IMR-90 (cell line): ENCODE measurements around the gene APPL2. TPM values are rescaled to one million over a fixed set of nuclear protein-coding genes. Genes with fewer than 3 reads are reported as not detected.

Source experiments
- ATAC-seq: fragments of 200-7000 bp; cut with Tn5 transposase; 2 replicates; pipeline ENCODE4 v1.9.1; 2020; ENCODE audit warnings: low read depth, mild to moderate bottlenecking, moderate library complexity
- Bru-seq: library from RNA; stranded (reverse); fragments of 400-500 nt; gene quantifications from one replicate; lab custom pipeline; 2021; lab: Mats Ljungman, UMichigan
- BruChase-seq, 2 experiments: library from RNA; stranded (reverse); fragments of 400-500 nt; gene quantifications; one replicate each; lab custom pipeline; 2021; lab: Mats Ljungman, UMichigan
- BruUV-seq: library from RNA; stranded (reverse); fragments of 400-500 nt; replicated peaks from 2 replicates; lab custom pipeline; 2021; lab: Mats Ljungman, UMichigan
- CTCF ChIA-PET: fragments of 300-600 bp; formaldehyde crosslinking; extraction: SDS; loops from one replicate; lab custom pipeline; 2021; ENCODE audit warnings: antibody characterized with exemption; lab: Yijun Ruan, JAX
- POLR2A ChIA-PET: fragments of 300-600 bp; sonication (Branson Sonifier 250); formaldehyde crosslinking; loops from one replicate; lab custom pipeline; 2022; ENCODE audit warnings: antibody characterized with exemption; ENCODE audit not compliant: unreplicated experiment; lab: Charles Lee
- DNase-seq: peaks from one replicate; pipeline ENCODE4 v3.0.0; 2013
- H2AFZ ChIP-seq: replicated peaks from 2 replicates; pipeline ENCODE3; 2013; ENCODE audit warnings: low read length, mild to moderate bottlenecking; ENCODE audit not compliant: poor library complexity
- H2AK5ac ChIP-seq: 2 replicates; pipeline ENCODE4 v1.6.1; 2013; ENCODE audit warnings: low read depth, low read length, inconsistent platforms
- H2AK9ac ChIP-seq: replicated peaks from 2 replicates; pipeline ENCODE3; 2013; ENCODE audit warnings: mild to moderate bottlenecking, low read depth, low read length, moderate library complexity; ENCODE audit not compliant: poor library complexity
- H2BK120ac ChIP-seq: 2 replicates; pipeline ENCODE4 v1.6.1; 2013; ENCODE audit warnings: low read depth, low read length, inconsistent platforms
- H2BK15ac ChIP-seq: 3 replicates; pipeline ENCODE4 v1.6.1; 2013; ENCODE audit warnings: low read depth, low read length, inconsistent platforms
- H2BK20ac ChIP-seq: 2 replicates; pipeline ENCODE4 v1.6.1; 2013; ENCODE audit warnings: low read depth, mild to moderate bottlenecking, inconsistent platforms, low read length, moderate library complexity
- H2BK5ac ChIP-seq: 2 replicates; pipeline ENCODE4 v1.6.1; 2013; ENCODE audit warnings: mild to moderate bottlenecking, low read depth, low read length, inconsistent platforms; ENCODE audit not compliant: poor library complexity, severe bottlenecking
- H3K14ac ChIP-seq: replicated peaks from 2 replicates; pipeline ENCODE4 v1.6.1; 2013; ENCODE audit warnings: low read depth, low read length, inconsistent platforms
- H3K18ac ChIP-seq: 2 replicates; pipeline ENCODE4 v1.6.1; 2013; ENCODE audit warnings: low read depth, low read length, control low read depth
- H3K23ac ChIP-seq: 2 replicates; pipeline ENCODE4 v1.6.1; 2013; ENCODE audit warnings: low read depth, low read length, inconsistent platforms
- H3K27ac ChIP-seq: 2 replicates; pipeline ENCODE4 v1.5.1; 2013; ENCODE audit warnings: mild to moderate bottlenecking, control low read depth, low read length; ENCODE audit not compliant: insufficient read depth
- H3K27me3 ChIP-seq: 2 replicates; pipeline ENCODE4 v1.6.1; 2013; ENCODE audit warnings: low read length; ENCODE audit not compliant: control insufficient read depth, insufficient read depth
- H3K36me3 ChIP-seq: 2 replicates; pipeline ENCODE4 v1.6.1; 2013; ENCODE audit warnings: low read length, mixed read lengths; ENCODE audit not compliant: control insufficient read depth, insufficient read depth
- H3K4ac ChIP-seq: 2 replicates; pipeline ENCODE4 v1.6.1; 2013; ENCODE audit warnings: low read depth, low read length, inconsistent platforms
- H3K4me1 ChIP-seq: 2 replicates; pipeline ENCODE4 v1.6.1; 2013; ENCODE audit warnings: low read length, mixed read lengths; ENCODE audit not compliant: control insufficient read depth, insufficient read depth
- H3K4me2 ChIP-seq: 2 replicates; pipeline ENCODE4 v1.6.1; 2013; ENCODE audit warnings: low read depth, mild to moderate bottlenecking, control low read depth, low read length, moderate library complexity
- H3K4me3 ChIP-seq: 2 replicates; pipeline ENCODE4 v1.5.1; 2013; ENCODE audit warnings: low read depth, mild to moderate bottlenecking, control low read depth, low read length, moderate library complexity; ENCODE audit not compliant: insufficient read depth
- H3K56ac ChIP-seq: 2 replicates; pipeline ENCODE4 v1.6.1; 2013; ENCODE audit warnings: low read length, inconsistent platforms; ENCODE audit not compliant: insufficient read depth; ENCODE audit errors: extremely low read depth
- H3K79me1 ChIP-seq, 2 experiments: 2 replicates each; pipeline ENCODE4 v1.6.1; 2013; ENCODE audit warnings: low read length in 2 of 2, inconsistent platforms in 1 of 2, low read depth in 1 of 2
- H3K9ac ChIP-seq: 2 replicates; pipeline ENCODE4 v1.6.1; 2013; ENCODE audit warnings: low read depth, low read length, control low read depth
- H3K9me1 ChIP-seq: 2 replicates; pipeline ENCODE4 v1.6.1; 2013; ENCODE audit warnings: low read length, inconsistent platforms; ENCODE audit not compliant: insufficient read depth
- H3K9me3 ChIP-seq: 2 replicates; pipeline ENCODE4 v1.6.1; 2013; ENCODE audit warnings: low read length; ENCODE audit not compliant: control insufficient read depth, insufficient read depth
- H4K20me1 ChIP-seq: 2 replicates; pipeline ENCODE4 v1.6.1; 2013; ENCODE audit warnings: low read length, inconsistent platforms; ENCODE audit not compliant: insufficient read depth
- H4K5ac ChIP-seq: 2 replicates; pipeline ENCODE4 v1.6.1; 2013; ENCODE audit warnings: mild to moderate bottlenecking, low read depth, low read length, control low read depth
- H4K8ac ChIP-seq, 2 experiments: 2 replicates each; pipeline ENCODE4 v1.6.1; 2013; ENCODE audit warnings: low read depth in 2 of 2, low read length in 2 of 2, control low read depth in 1 of 2, inconsistent platforms in 1 of 2
- H4K91ac ChIP-seq: 2 replicates; pipeline ENCODE4 v1.6.1; 2013; ENCODE audit warnings: low read depth, low read length, inconsistent platforms; ENCODE audit not compliant: insufficient read depth
- CTCF ChIP-seq: conservative IDR thresholded peaks from 2 replicates; pipeline ENCODE4 v1.5.1; 2012; ENCODE audit warnings: mild to moderate bottlenecking, low read depth, low read length, improper control_type of control experiment
- ELK1 ChIP-seq: fragments of 150-350 bp; IDR thresholded peaks from 2 replicates; pipeline ENCODE4 v1.6.1; 2016; ENCODE audit warnings: low read depth, mild to moderate bottlenecking, low read length, moderate library complexity, borderline replicate concordance
- MAZ ChIP-seq: IDR thresholded peaks from 2 replicates; pipeline ENCODE4 v1.6.1; 2012; ENCODE audit warnings: low read depth, mild to moderate bottlenecking, low read length, improper control_type of control experiment, moderate library complexity, borderline replicate concordance
- MXI1 ChIP-seq: IDR thresholded peaks from 2 replicates; pipeline ENCODE4 v1.6.1; 2012; ENCODE audit warnings: low read depth, mild to moderate bottlenecking, low read length, moderate library complexity, borderline replicate concordance
- NFE2L2 ChIP-seq: fragments of 150-350 bp; IDR thresholded peaks from 2 replicates; pipeline ENCODE4 v1.6.1; 2016; ENCODE audit warnings: low read depth, mild to moderate bottlenecking, low read length
- POLR2A ChIP-seq: IDR thresholded peaks from 2 replicates; pipeline ENCODE4 v1.6.1; 2012; ENCODE audit warnings: mild to moderate bottlenecking, low read depth, low read length
- RAD21 ChIP-seq: IDR thresholded peaks from 2 replicates; pipeline ENCODE4 v1.6.1; 2012; ENCODE audit warnings: low read length, improper control_type of control experiment
- RFX5 ChIP-seq: IDR thresholded peaks from 2 replicates; pipeline ENCODE4 v1.8.0; 2012; ENCODE audit warnings: low read depth, mild to moderate bottlenecking, low read length, moderate library complexity
- SMC3 ChIP-seq: fragments of 150-350 bp; IDR thresholded peaks from 2 replicates; pipeline ENCODE4 v1.6.1; 2016; ENCODE audit warnings: low read depth, mild to moderate bottlenecking, antibody characterized with exemption, low read length, moderate library complexity
- WGBS, 2 experiments: methylation state at CpG; one replicate each; pipeline versions ENCODE4 v1.1.5 to v1.1.7; 2013; ENCODE audit warnings: missing lambda C conversion rate in 2 of 2; ENCODE audit not compliant: insufficient read length in 1 of 2; ENCODE audit errors: extremely low coverage in 2 of 2; 5-methylcytosine and 5-hydroxymethylcytosine counted together
- dilution Hi-C: fragments of 300-500 bp; cut with HindIII; formaldehyde crosslinking; loops from one replicate; pipeline ENCODE4 v1.14.3; 2018; ENCODE audit warnings: low sequenced_read_pairs; ENCODE audit not compliant: unreplicated experiment
- in situ Hi-C: fragments of 300-500 bp; cut with MboI; formaldehyde crosslinking; loops from 3 replicates; pipeline ENCODE4 v1.14.3; 2019; ENCODE audit warnings: low sequenced_read_pairs, inconsistent platforms, mixed read lengths
- intact Hi-C: fragments of 100-400 bp; cut with micrococcal nuclease; formaldehyde crosslinking; loops from 2 replicates; pipeline ENCODE4 v1.10.0; 2022
- long read RNA-seq: library from polyadenylated mRNA; unstranded; transcript quantifications from one replicate; pipeline ENCODE4 v2.0.0, GENCODE V29; 2021; ENCODE audit not compliant: unreplicated experiment
- polyA plus RNA-seq, 3 experiments: library from polyadenylated mRNA; depleted of rRNA; stranded (reverse); fragments of >200 nt; gene quantifications; 2 replicates each; pipeline ENCODE4 v1.2.3, GENCODE V29; 2012; ENCODE audit warnings: low replicate concordance in 1 of 3
- total RNA-seq: library from RNA; depleted of rRNA; stranded (reverse); fragments of >200 nt; gene quantifications from 2 replicates; pipeline ENCODE4 v1.2.3, GENCODE V29; 2012; rRNA removed

Gene APPL2
- total RNA-seq = 42.3 and 53.3 TPM in 2 replicates
- polyA plus RNA-seq (2012; rRNA removed) = 50.3 and 65.8 TPM in 2 replicates
- 18.1 and 37.3 TPM in 2 replicates for polyA plus RNA-seq (2012; cell fraction: cytosol; rRNA removed)
- 26.2 and 113 TPM in 2 replicates for polyA plus RNA-seq (2012; cell fraction: nucleus; rRNA removed; ENCODE audit: low replicate concordance)
- percentile 92 among the genes with signal in this experiment for Bru-seq, nascent RNA
- percentile 90 among the genes with signal in this experiment for BruChase-seq, experiment 1, labeled RNA remaining after a 6-hour chase
- percentile 88 among the genes with signal in this experiment for BruChase-seq, experiment 2, labeled RNA remaining after a 2-hour chase
- long read RNA-seq, transcript APPL2-201 (21 exons, 3,239 nt) = major isoform, 162 of 224 reads
- long read RNA-seq, transcript APPL2-213 (21 exons, 2,190 nt) = minor isoform, 7 of 224 reads
- long read RNA-seq, partial matches to known transcripts = 15 of 224 reads
- long read RNA-seq, other reads (novel, unspliced or antisense) = 40 of 224 reads

GRCh38 chr12:105235732-105236476 lies at the start of gene APPL2:
Gene APPL2, minus strand, starts transcription at chr12:105236174. Its CDS starts 162 bp downstream, at chr12:105236012.
- peak; percentile 87 for DNase-seq

More at GRCh38 chr12:105235732-105236476, at the start of gene APPL2:
- Histone ChIP-seq H3K14ac (peak within 1 kb of the TSS; percentile 98), H3K9ac (peak within 1 kb of the TSS; percentile 89), H4K91ac (peak within 1 kb of the TSS; percentile 93), H3K23ac (peak within 1 kb of the TSS; percentile 97), H3K79me1 (peaks cover 10 to 37% of the 10 kb centered on the region in 2 experiments), H3K36me3 (no peaks in the 10 kb centered on the region), H2AK5ac (peak within 1 kb of the TSS; percentile 89), H4K5ac (peak within 1 kb of the TSS; percentile 95), H2BK20ac (peak within 1 kb of the TSS; percentile 58), H2BK15ac (peak within 1 kb of the TSS; percentile 50; the same call in 2 of the 3 replicates), H2BK5ac (peak within 1 kb of the TSS; percentile 94), H2BK120ac (peak within 1 kb of the TSS; percentile 89), H2AFZ (peak within 1 kb of the TSS; percentile 93), H3K9me3 (no peaks in the 10 kb centered on the region), H3K27ac (peak within 1 kb of the TSS; percentile 95), H3K56ac (peak within 1 kb of the TSS; percentile 93), H3K9me1 (peaks cover 16% of the 10 kb centered on the region), H2AK9ac (peak within 1 kb of the TSS; percentile 97), H3K4me3 (peak within 1 kb of the TSS; percentile 93), H4K20me1 (peaks cover 9% of the 10 kb centered on the region; the same call in 1 of the 2 replicates), H3K4me1 (peaks cover 9% of the 10 kb centered on the region), H4K8ac (peak within 1 kb of the TSS; percentile 86 to 99), H3K4ac (peak within 1 kb of the TSS; percentile 97), H3K4me2 (peak within 1 kb of the TSS; percentile 97), H3K18ac (peak within 1 kb of the TSS; percentile 87), H3K27me3 (no peaks in the 10 kb centered on the region)
- BruUV-seq = no TSS peak
- dilution Hi-C loops = no loop called here
- TF ChIP-seq RAD21 = peak; percentile 28
- no peak for TF ChIP-seq NFE2L2
- peak; percentile 45 for TF ChIP-seq CTCF
- no peak; the same call in 1 of the 2 replicates for TF ChIP-seq SMC3
- peak; percentile 78 for TF ChIP-seq MAZ
- no peak for TF ChIP-seq ELK1
- TF ChIP-seq MXI1 = peak; percentile 55; the same call in 1 of the 2 replicates
- TF ChIP-seq POLR2A = peak; percentile 79; the same call in 1 of the 2 replicates
- TF ChIP-seq RFX5 = no peak
- intact Hi-C loops = loop anchor here (1.0 to 2.0 kb wide), 3 partner anchors 21 to 147 kb away; no protein-coding TSS in a partner anchor
- ATAC-seq = peak; percentile 94
- CTCF ChIA-PET = interaction anchor here (0.6 to 1.0 kb wide), 2 partner anchors 9 to 23 kb away, joined by 3 read pairs; no protein-coding TSS in a partner anchor
- 1% methylated on average over 39 of the region's 80 CpGs; no CpG with 5 or more reads in 1 of the 2 experiments for WGBS, 2 experiments
- POLR2A ChIA-PET = interaction anchor here (0.6 kb wide), 2 partner anchors 18 to 47 kb away, joined by 5 read pairs; no protein-coding TSS in a partner anchor
- in situ Hi-C loops = no loop called here
